Measurements from ENCODE around the gene GATA6. TPM values are rescaled to one million over a fixed set of nuclear protein-coding genes. Genes with fewer than 3 reads are reported as not detected.

GATA6 gene
- total and polyA plus RNA-seq, 2 donors (not counting 1 experiment from before 2014, with no cell fraction given): 1.4 to 6.3 TPM

DNA sequence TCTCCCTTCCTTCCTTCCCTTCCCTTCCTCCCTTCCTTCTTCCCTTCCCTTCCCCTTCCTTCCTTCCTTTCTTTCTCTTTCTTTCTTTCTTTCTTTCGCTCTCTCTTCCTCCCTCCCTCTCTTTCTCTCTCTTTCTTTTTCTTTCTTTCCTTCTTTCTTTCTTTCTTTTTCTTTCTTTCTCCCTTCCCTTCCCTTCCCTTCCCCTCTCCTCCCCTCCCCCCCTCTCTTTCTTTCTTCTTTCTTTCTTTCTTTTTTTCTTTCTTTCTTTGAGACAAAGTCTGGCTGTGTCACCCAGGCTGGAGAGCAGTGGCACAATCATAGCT, 34.8 kb downstream of the GATA6 start:
- no peaks in the 10 kb centered on the region for H4K20me1 ChIP-seq (ENCODE audit: control insufficient read depth, extremely low read depth, insufficient read depth, low read length)
- no peak overlapping the region for H3K4me2 ChIP-seq (ENCODE audit: extremely low read depth, insufficient read depth, low read length)
- H3K4me3 ChIP-seq (replicated peaks in 1 of 4; ENCODE audit: control extremely low read depth in 1 of 4, insufficient read depth in 1 of 4, low read depth in 3 of 4, low read length in 4 of 4): no peak overlapping the region
- H3K9ac ChIP-seq (ENCODE audit: insufficient read depth, low read length): no peak overlapping the region
- no peak for DNase-seq (ENCODE audit: low read depth in 2 of 2)
- no peaks in the 10 kb centered on the region for H3K79me2 ChIP-seq (ENCODE audit: control insufficient read depth, insufficient read depth, low read length)
- H3K27ac ChIP-seq (ENCODE audit: insufficient read depth, low read length): no peak overlapping the region
- H3K27me3 ChIP-seq (ENCODE audit: control insufficient read depth, insufficient read depth, low read length): no peaks in the 10 kb centered on the region
- H2AFZ ChIP-seq (ENCODE audit: low read length): no peak overlapping the region
- TF ChIP-seq, protein P1, sequence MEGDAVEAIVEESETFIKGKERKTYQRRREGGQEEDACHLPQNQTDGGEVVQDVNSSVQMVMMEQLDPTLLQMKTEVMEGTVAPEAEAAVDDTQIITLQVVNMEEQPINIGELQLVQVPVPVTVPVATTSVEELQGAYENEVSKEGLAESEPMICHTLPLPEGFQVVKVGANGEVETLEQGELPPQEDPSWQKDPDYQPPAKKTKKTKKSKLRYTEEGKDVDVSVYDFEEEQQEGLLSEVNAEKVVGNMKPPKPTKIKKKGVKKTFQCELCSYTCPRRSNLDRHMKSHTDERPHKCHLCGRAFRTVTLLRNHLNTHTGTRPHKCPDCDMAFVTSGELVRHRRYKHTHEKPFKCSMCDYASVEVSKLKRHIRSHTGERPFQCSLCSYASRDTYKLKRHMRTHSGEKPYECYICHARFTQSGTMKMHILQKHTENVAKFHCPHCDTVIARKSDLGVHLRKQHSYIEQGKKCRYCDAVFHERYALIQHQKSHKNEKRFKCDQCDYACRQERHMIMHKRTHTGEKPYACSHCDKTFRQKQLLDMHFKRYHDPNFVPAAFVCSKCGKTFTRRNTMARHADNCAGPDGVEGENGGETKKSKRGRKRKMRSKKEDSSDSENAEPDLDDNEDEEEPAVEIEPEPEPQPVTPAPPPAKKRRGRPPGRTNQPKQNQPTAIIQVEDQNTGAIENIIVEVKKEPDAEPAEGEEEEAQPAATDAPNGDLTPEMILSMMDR (conservative IDR thresholded peaks at IDR 0.05 in 1 of 2, IDR thresholded peaks at IDR 0.05 in 1 of 2; ENCODE audit: low read depth in 1 of 2, low read length in 2 of 2): no peak
- TF ChIP-seq EZH2 (IDR thresholded peaks at IDR 0.05; ENCODE audit: low read length, missing control alignments): no peak
- no peaks in the 10 kb centered on the region for H3K9me3 ChIP-seq (ENCODE audit: control insufficient read depth, insufficient read depth, low read depth, low read length)
- no peaks in the 10 kb centered on the region for H3K36me3 ChIP-seq (ENCODE audit: control insufficient read depth, insufficient read depth, low read length)
- no peaks in the 10 kb centered on the region for H3K4me1 ChIP-seq (ENCODE audit: control insufficient read depth, extremely low read depth, insufficient read depth, low read length)

DNA sequence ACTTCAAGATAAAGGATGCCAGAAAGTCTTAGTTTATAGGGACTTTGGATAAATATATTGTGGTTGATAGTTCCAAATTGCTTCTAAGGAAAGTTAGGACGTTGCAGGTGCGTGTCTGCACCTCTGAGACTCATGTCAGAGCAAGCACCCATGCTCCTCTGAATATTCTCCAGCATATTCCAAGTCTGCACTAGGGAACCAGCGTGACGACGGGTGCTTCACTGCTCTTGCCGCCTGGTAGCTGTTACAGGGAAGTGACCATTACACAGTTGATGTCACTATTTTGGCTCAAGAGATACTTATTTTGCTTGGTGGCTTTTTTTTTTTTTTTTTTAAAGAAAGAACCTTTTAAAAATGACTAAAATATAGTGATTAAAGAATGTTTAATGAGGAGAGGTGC, 35.6 kb downstream of the GATA6 start:
- Histone ChIP-seq H2AFZ (ENCODE audit: low read length) (no peak overlapping the region), H3K9ac (ENCODE audit: insufficient read depth, low read length) (no peak overlapping the region), H3K27ac (ENCODE audit: insufficient read depth, low read length) (no peak overlapping the region), H4K20me1 (ENCODE audit: control insufficient read depth, extremely low read depth, insufficient read depth, low read length) (no peaks in the 10 kb centered on the region), H3K4me2 (ENCODE audit: extremely low read depth, insufficient read depth, low read length) (no peak overlapping the region), H3K79me2 (ENCODE audit: control insufficient read depth, insufficient read depth, low read length) (no peaks in the 10 kb centered on the region), H3K36me3 (ENCODE audit: control insufficient read depth, insufficient read depth, low read length) (no peaks in the 10 kb centered on the region), H3K27me3 (ENCODE audit: control insufficient read depth, insufficient read depth, low read length) (no peaks in the 10 kb centered on the region), H3K9me3 (ENCODE audit: control insufficient read depth, insufficient read depth, low read depth, low read length) (no peaks in the 10 kb centered on the region), H3K4me1 (ENCODE audit: control insufficient read depth, extremely low read depth, insufficient read depth, low read length) (no peaks in the 10 kb centered on the region), H3K4me3 (replicated peaks in 1 of 4; ENCODE audit: control extremely low read depth in 1 of 4, insufficient read depth in 1 of 4, low read depth in 3 of 4, low read length in 4 of 4) (no peak overlapping the region)
- TF ChIP-seq, protein P1 (conservative IDR thresholded peaks at IDR 0.05 in 1 of 2, IDR thresholded peaks at IDR 0.05 in 1 of 2; ENCODE audit: low read depth in 1 of 2, low read length in 2 of 2): no peak
- TF ChIP-seq EZH2 (IDR thresholded peaks at IDR 0.05; ENCODE audit: low read length, missing control alignments): no peak
- DNase-seq (ENCODE audit: low read depth in 2 of 2): no peak

DNA sequence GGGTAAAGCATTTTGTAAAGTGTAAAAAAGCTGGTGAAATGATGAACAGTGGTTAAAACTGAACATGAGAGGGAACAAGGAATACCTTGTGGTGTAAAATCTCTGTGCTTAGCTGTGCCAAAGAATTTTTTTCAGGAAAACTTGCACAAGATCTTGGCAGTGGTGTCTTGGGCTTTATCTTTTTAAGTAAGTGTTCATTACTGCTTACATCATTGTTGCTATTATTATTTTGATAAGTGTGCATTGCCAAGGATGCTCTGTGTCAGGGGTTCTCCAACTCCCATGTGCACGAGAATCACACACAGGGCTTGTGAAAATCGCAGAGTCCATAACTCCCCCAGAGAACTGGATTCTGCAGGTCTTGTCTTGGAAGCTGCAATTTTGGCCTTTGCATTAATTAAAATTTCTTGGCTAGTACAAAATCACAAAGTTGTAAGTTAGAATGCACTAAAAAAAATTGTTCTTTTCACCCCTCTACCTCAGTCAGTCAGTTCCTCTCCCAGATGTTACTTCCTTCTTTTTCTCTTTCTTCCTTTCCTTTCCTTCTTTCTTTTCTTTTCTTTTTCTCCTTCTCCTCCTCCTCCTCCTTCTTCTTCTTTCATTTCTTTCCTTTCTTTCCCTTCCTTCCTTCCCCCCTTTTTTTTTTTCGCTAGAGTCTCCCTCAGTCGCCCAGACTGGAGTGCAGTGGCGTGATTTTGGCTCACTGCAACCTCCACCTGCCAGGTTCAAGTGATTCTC, 37.8 kb downstream of the GATA6 start:
- no peak overlapping the region for H3K27ac ChIP-seq (ENCODE audit: insufficient read depth, low read length)
- no peaks in the 10 kb centered on the region for H3K9me3 ChIP-seq (ENCODE audit: control insufficient read depth, insufficient read depth, low read depth, low read length)
- no peaks in the 10 kb centered on the region for H3K36me3 ChIP-seq (ENCODE audit: control insufficient read depth, insufficient read depth, low read length)
- peak; percentile 83 to 86 for DNase-seq (ENCODE audit: low read depth in 2 of 2)
- no peaks in the 10 kb centered on the region for H3K79me2 ChIP-seq (ENCODE audit: control insufficient read depth, insufficient read depth, low read length)
- H3K4me3 ChIP-seq (replicated peaks in 1 of 4; ENCODE audit: control extremely low read depth in 1 of 4, insufficient read depth in 1 of 4, low read depth in 3 of 4, low read length in 4 of 4): no peak overlapping the region
- no peak for TF ChIP-seq EZH2 (IDR thresholded peaks at IDR 0.05; ENCODE audit: low read length, missing control alignments)
- TF ChIP-seq, protein P1 (conservative IDR thresholded peaks at IDR 0.05 in 1 of 2, IDR thresholded peaks at IDR 0.05 in 1 of 2; ENCODE audit: low read depth in 1 of 2, low read length in 2 of 2): no peak
- no peak overlapping the region for H3K9ac ChIP-seq (ENCODE audit: insufficient read depth, low read length)
- H3K4me1 ChIP-seq (ENCODE audit: control insufficient read depth, extremely low read depth, insufficient read depth, low read length): no peaks in the 10 kb centered on the region
- no peaks in the 10 kb centered on the region for H3K27me3 ChIP-seq (ENCODE audit: control insufficient read depth, insufficient read depth, low read length)
- no peak overlapping the region for H3K4me2 ChIP-seq (ENCODE audit: extremely low read depth, insufficient read depth, low read length)
- no peaks in the 10 kb centered on the region for H4K20me1 ChIP-seq (ENCODE audit: control insufficient read depth, extremely low read depth, insufficient read depth, low read length)
- no peak overlapping the region for H2AFZ ChIP-seq (ENCODE audit: low read length)
